NCI-H69 (cell line): ENCODE measurements around the gene CFAP77.
"Not testable (repeated sequence)": the region's sequence is repeated elsewhere in the genome, so short reads cannot be mapped to it uniquely, and the experiment has no call there.

ENCODE experiments used
- DNase-seq: peaks from one replicate; lab custom pipeline; 2025; lab: John Stamatoyannopoulos, UW

The CFAP77 gene

DNA sequence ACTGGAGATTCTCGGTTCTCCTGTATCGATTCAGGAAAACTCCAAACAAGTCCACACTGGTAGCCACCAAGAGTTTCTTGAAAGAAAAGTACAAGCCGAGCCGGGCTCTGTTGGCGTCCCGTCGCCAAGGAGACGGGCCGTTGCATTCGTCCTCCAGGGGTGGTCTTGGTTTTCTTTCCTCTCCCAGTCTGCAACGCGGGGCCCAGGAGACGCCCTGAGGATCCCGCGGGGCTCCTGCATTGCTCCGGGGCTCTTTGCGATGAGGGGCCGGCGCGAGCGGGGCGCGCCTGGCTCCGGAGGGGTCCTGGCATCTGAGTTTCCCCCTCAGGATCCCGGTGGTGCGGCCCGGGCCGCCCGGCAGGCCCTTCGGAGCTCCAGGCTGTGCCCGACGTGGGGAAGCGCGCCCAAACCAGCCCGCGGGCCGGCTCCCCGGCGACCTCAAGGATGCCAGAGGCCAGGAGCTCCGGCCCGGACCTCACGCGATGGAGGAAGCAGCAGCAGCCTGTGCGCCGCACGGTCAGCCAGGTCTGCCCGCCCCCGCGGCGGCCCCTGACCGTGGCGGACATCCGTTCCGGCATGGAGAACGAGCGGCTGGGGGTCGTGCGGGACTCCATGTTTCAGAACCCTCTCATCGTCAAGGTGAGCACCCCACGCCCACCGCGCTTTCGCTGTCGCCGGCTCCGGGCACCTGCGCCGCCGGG lies at the start of gene CFAP77:
CFAP77 (plus strand) TSS at position 384 of the 701 bp plus-strand sequence; CDS start at position 445, 61 bp downstream.
- peak; percentile 75 for DNase-seq

DNA sequence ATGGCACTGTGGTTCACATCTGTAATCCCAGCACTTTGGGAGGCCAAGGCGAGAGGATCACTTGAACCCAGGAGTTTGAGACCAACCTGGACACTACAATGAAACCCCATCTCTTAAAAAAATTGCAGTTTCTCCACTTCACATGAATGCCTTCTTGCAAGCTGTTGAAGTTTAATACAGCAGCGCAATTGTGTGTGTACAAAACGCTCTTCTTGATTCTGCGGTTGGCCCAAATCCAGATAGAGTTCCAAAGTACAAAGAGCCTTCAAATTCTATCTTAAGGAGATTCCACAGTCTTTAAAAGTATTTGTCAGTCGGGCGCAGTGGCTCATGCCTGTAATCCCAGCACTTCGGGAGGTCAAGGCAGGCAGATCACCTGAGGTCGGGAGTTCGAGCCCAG lies 45.9 kb upstream of the CFAP77 start:
- no peak for DNase-seq

GRCh38 chr9:132365986-132366385 lies 44.0 kb upstream of the CFAP77 start:
- DNase-seq, result no peak

GRCh38 chr9:132366481-132366880 lies 43.5 kb upstream of the CFAP77 start:
- DNase-seq, result no peak

DNA sequence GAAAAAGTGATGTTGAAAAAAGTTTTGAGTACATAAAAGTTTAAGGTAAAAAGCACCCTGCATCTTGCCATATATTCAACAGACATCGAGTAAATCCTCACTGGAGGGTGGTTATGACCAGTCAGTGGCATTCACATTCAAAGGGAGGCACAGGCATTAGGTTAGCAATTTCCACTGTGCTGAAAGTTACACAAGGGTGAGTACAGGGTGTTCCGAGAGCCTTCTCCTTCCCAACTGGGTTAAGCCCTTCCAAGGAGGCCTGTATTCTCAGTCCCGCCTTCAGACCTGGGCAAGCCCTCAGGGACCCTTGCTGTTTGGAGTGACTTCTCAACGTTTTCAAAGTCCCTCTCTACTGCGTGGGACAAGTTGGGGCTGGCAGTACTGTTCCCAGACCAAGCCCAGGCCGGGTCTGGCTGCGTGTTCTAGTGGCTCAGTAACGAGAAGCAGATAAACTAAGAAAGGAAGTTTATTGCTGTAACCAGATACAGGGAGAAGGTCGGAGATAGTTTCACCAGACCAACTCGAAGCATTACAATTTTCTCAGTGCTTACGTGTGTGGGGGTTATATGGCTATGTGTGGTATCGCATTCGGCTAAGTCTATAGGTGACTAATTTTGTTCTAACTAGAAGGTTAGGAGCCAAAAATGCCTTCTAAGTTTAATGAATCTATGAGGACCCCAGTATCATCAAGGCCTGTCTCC lies 42.2 kb upstream of the CFAP77 start:
- DNase-seq, result no peak

- no peak for DNase-seq
Observed at GRCh38 chr9:132369421-132369820, 40.6 kb upstream of the CFAP77 start.

GRCh38 chr9:132370592-132370991 lies 39.4 kb upstream of the CFAP77 start:
- DNase-seq, result no peak

- peak; percentile 52 for DNase-seq
Observed at GRCh38 chr9:132372177-132373095, 37.6 kb upstream of the CFAP77 start.

DNA sequence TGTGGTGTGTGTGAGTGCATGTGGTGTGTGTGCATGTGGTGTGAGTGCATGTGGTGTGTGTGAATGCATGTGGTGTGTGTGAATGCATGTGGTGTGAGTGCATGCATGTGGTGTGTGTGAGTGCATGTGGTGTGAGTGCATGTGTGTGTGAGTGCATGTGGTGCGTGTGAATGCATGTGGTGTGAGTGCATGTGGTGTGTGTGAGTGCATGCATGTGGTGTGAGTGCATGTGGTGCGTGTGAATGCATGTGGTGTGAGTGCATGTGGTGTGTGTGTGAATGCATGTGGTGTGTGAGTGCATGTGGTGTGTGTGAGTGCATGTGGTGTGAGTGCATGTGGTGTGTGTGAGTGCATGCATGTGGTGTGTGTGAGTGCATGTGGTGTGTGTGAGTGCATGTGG lies 32.2 kb upstream of the CFAP77 start:
- DNase-seq, result not testable (repeated sequence)

DNA sequence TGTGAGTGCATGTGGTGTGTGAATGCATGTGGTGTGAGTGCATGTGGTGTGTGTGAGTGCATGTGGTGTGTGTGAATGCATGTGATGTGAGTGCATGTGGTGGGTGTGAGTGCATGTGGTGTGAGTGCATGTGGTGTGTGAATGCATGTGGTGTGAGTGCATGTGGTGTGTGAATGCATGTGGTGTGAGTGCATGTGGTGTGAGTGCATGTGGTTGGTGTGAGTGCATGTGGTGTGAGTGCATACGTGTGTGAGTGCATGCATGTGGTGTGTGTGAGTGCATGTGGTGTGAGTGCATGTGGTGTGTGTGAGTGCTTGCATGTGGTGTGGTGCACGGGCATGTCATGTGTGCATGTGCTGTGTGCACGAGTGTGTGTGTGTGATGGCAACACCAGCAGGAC lies 31.6 kb upstream of the CFAP77 start:
- not testable (repeated sequence) for DNase-seq

DNA sequence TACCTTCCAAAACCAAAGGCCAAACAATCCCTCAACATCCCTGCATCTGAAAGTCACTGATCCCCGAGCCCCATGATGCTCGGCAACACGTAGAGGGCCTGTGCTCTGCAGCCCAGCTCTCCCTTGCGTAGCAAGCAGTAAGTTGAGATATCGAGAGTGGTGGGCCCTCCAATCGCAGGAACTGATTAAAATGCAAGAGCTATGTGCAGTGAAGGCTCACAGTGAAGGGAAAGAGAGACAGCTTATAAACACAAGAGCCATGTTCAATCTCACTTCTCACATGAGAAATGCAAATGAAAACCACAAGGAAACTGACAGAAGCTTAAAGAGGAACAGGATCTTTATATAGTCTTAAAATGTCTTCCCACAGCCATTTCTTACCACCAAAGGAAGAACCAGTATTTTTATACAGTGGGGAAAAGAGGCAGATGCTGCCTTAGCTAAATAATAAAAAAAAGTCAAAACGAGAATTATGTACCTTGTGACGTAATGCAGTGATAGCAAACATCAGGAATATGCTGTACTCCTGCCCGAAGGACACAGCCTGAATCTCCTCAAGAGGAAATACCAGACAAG lies 28.0 kb upstream of the CFAP77 start:
- DNase-seq, result no peak

- no peak for DNase-seq
Observed at GRCh38 chr9:132383462-132383883, 26.5 kb upstream of the CFAP77 start.

DNA sequence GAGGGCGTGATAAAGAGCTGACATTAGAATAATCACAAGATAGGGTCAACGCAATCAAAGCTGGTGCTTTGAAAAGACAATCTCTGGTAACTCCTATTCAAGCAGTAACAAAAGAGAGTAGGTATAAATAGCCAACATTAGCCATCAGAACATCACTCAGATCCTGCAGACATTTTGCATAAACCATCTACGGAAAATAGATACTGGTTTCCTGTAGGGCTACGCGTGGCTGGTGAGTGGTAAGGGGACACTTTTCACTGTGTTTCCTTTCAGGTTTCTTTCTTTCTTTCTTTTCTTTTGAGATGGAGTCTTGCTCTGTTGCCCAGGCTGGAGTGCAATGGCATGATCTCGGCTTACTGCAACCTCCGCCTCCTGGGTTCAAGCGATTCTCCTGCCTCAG lies 25.6 kb upstream of the CFAP77 start:
- DNase-seq, result no peak

DNA sequence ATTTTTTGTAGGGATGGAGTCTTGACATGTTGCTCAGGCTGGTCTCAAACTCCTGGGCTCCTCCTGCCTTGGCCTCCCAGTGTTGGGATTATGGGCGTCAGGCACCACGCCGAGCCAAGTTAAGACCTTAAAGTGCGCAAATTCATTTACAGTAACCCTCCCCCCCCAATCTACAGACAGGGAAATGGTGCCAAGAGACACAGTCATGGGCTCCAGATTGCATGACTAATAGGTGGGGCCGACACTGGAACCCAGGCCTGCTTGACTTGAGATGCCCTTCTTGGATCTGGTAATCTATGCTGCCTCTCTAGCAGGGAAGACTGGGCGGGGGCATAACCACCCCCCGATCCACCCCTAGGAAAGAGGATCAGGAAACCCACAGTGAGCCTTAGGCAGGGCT lies 22.9 kb upstream of the CFAP77 start:
- DNase-seq, result no peak

GRCh38 chr9:132390966-132391365 lies 19.0 kb upstream of the CFAP77 start:
- DNase-seq, result no peak

- no peak for DNase-seq
Observed at GRCh38 chr9:132391449-132391848, 18.6 kb upstream of the CFAP77 start.

DNA sequence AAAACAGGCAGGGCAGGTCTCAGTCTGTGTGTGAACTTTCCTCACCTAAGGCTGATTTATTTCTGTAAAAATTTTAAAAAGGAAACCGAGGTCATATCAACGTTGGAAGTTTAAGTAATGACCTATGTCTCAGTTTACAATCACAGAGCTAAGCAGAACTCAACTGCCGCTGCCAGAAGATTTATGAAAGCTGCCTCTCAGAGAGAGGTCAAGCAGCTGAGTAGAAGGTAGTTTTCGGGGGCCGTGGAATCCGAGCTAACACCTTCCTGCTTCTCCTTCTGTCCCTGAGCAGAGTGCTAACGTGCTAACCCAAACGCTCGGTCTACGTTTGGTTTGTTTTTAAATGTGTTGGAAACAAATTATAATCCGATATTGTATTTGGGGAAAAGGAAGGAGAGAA lies 14.5 kb upstream of the CFAP77 start:
- no peak for DNase-seq

DNA sequence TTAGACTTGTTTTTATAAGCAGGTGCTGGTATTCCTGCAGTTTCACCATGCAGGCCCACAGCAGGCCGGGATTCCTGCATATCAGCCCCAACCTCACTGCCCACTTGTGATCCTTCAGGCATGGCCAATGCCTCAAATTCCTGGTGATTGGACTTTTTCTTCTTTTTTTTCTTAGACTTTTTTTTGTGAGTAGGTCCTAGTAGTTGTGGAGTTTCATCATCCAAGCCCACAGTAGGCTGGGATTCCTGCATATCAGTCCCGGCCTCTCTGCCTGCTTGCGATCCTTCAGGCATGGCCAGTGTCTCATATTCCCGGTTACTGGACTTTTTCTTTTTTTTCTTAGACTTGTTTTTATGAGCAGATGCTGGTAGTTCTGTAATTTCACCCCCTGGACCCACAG lies 8.2 kb upstream of the CFAP77 start:
- no peak for DNase-seq

- DNase-seq, result no peak
Observed at GRCh38 chr9:132404228-132404881, 5.7 kb upstream of the CFAP77 start.

- DNase-seq, result peak; percentile 97
Observed at GRCh38 chr9:132406554-132407122, 3.4 kb upstream of the CFAP77 start, which contains the start of gene TTF1. Gene TTF1, minus strand, starts transcription at chr9:132406840. Its CDS starts 4,019 bp downstream, at chr9:132402821.

DNA sequence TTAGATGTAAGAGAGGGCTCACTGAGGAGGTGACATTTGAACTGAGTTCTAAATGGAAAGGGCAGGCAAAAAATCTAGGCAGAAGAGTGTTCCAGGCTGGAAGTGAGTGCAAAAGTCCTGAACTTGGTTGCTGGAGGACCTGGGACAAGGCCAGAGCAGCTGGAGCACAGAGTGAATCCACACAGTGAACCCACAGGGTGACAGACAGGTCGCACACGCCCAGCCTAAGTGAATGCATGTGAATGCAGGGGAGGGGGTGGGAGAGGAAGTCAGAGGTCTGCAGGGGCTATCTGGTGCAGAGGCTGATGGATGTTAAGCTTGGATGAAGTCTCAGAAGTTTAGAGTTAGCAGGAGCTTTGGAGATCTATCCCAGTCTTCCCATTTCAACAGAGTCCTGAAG lies 2.8 kb upstream of the CFAP77 start:
- DNase-seq, result no peak
